ENCODE results near the gene ALOXE3.

ALOXE3 gene

DNA sequence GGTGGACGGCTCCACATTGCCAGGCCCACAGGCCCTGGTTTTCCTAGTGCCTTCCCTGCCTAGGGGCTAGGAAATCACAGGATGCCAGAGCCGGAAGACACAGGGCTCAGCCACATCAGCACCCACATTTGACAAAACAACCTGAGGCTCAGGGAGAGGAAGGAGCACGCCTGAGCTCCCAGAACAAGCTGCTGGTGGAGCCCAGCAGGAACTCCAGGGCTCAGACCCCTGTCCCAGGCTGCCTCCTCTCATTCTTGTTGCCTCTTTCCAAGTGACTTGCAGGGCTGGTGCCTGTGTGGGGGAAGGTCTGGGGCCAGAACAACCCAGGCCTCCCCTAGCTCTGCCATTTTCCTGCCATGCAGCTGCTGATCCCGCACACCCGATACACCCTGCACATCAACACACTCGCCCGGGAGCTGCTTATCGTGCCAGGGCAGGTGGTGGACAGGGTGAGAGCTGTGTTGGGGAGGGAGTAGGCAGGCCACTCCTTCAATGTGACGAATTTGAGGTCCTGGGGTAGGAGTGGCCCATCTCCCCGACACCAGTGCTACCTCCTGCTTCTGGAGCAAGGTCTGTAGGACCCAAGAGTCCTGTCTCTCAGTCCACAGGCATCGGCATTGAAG is 71.9 kb downstream of the ALOXE3 start:
- DNase-seq = no peak
